Measurements from ENCODE around the gene TIFAB.

TIFAB gene

GRCh38 chr5:135457424-135458071 is 5.4 kb upstream of the TIFAB start:
- DNase-seq = peak; percentile 62

- no peak for DNase-seq
Observed at GRCh38 chr5:135456238-135457099, 4.3 kb upstream of the TIFAB start.

- no peak for DNase-seq
Observed at GRCh38 chr5:135455876-135456237, 3.7 kb upstream of the TIFAB start.

GRCh38 chr5:135454946-135455345 is 2.8 kb upstream of the TIFAB start:
- DNase-seq = no peak

GRCh38 chr5:135453613-135454012 is 1.5 kb upstream of the TIFAB start:
- DNase-seq = no peak

GRCh38 chr5:135451581-135452320 is 400 bp downstream of the TIFAB start:
- no peak for DNase-seq

- DNase-seq = no peak
Observed at GRCh38 chr5:135450952-135451351, 1.2 kb downstream of the TIFAB start.

- DNase-seq = no peak
Observed at GRCh38 chr5:135450336-135450735, 1.8 kb downstream of the TIFAB start.

- DNase-seq = no peak
Observed at GRCh38 chr5:135449644-135450043, 2.5 kb downstream of the TIFAB start.

GRCh38 chr5:135448791-135449507 is 3.2 kb downstream of the TIFAB start:
- no peak for DNase-seq

GRCh38 chr5:135448071-135448739 is 3.9 kb downstream of the TIFAB start:
- no peak for DNase-seq

GRCh38 chr5:135447298-135447929 is 4.7 kb downstream of the TIFAB start, which contains the start of gene DCANP1:
Gene DCANP1, minus strand, starts transcription at chr5:135447348. Its CDS starts 240 bp downstream, at chr5:135447108.
- DNase-seq = no peak

GRCh38 chr5:135446615-135447014 is 5.5 kb downstream of the TIFAB start:
- no peak for DNase-seq

GRCh38 chr5:135446206-135446605 is 5.9 kb downstream of the TIFAB start:
- no peak for DNase-seq

- no peak for DNase-seq
Observed at GRCh38 chr5:135445306-135445985, 6.7 kb downstream of the TIFAB start.

- no peak for DNase-seq
Observed at GRCh38 chr5:135444881-135445280, 7.3 kb downstream of the TIFAB start.

GRCh38 chr5:135444360-135444759 is 7.8 kb downstream of the TIFAB start:
- no peak for DNase-seq

- DNase-seq = no peak
Observed at GRCh38 chr5:135443161-135443960, 8.8 kb downstream of the TIFAB start.

- DNase-seq = no peak
Observed at GRCh38 chr5:135442431-135443160, 9.6 kb downstream of the TIFAB start.

GRCh38 chr5:135441919-135442318 is 10.2 kb downstream of the TIFAB start:
- no peak for DNase-seq
